Cardiac muscle cell (in vitro differentiated cells and primary cell): ENCODE results near the gene ISCA1. TPM values are rescaled to one million over a fixed set of nuclear protein-coding genes. Genes with fewer than 3 reads are reported as not detected.

Source experiments
- DNase-seq, 2 donors: peaks; one replicate each; pipeline versions ENCODE4 v3.0.0 to v3.0.0-alpha.2; 2010 to 2017; ENCODE audit warnings: low read depth in 1 of 2, low spot score in 1 of 2
- H3K27ac ChIP-seq: fragments of 200-600 bp; sonication (generic); 2 replicates; pipeline ENCODE4 v1.5.1; 2016
- H3K27me3 ChIP-seq: fragments of 200-600 bp; sonication (generic); 2 replicates; pipeline ENCODE4 v1.6.0; 2016; ENCODE audit warnings: control low read depth
- H3K36me3 ChIP-seq: fragments of 200-600 bp; sonication (generic); 2 replicates; pipeline ENCODE4 v1.5.1; 2016; ENCODE audit warnings: control low read depth
- H3K4me1 ChIP-seq: fragments of 200-600 bp; sonication (generic); 2 replicates; pipeline ENCODE4 v1.8.1; 2017; ENCODE audit warnings: low read depth, mild to moderate bottlenecking, mixed run types
- H3K4me3 ChIP-seq: fragments of 200-600 bp; sonication (generic); 2 replicates; pipeline ENCODE4 v1.5.1; 2016; ENCODE audit warnings: mild to moderate bottlenecking
- H3K9me3 ChIP-seq: fragments of 200-600 bp; sonication (generic); 2 replicates; pipeline ENCODE4 v1.5.1; 2017; ENCODE audit warnings: low read depth, mild to moderate bottlenecking, control low read depth
- polyA plus RNA-seq: library from polyadenylated mRNA; unstranded; fragments of >200 nt; fragmentation: Nextera tagmentation; extraction: Ambion mirVana; gene quantifications from 2 replicates; pipeline ENCODE4 v1.2.1, GENCODE V29; 2016
- total RNA-seq: library from RNA; depleted of rRNA; stranded (reverse); fragments of >200 nt; gene quantifications from 2 replicates; pipeline ENCODE4 v1.2.3, GENCODE V29; 2016
- TF ChIP-seq, protein P1 (sequence below): IDR thresholded peaks from 2 replicates; pipeline ENCODE4 v1.5.1; 2012; ENCODE audit warnings: low read depth, mild to moderate bottlenecking, low read length

ISCA1 gene
- total and polyA plus RNA-seq, 2 experiments from 2014 or later = 37.6 to 69.3 TPM

DNA sequence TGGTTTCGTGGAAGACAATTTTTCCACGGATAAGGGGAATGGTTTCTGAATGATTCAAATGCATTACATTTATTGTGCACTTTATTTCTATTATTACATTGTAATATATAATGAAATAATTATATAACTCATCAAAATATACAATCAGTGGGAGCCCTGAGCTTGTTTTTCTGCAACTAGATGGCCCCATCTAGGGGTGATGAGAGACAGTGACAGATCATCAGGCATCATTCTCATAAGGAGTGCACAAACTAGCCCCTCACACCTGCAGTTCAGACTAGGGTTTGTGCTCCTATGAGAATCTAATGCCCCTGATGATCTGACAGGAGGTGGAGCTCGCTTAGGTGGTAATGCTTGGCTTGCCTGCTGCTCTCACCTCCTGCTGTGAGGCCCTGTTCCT lies 6.4 kb downstream of the ISCA1 start:
- TF ChIP-seq, protein P1, sequence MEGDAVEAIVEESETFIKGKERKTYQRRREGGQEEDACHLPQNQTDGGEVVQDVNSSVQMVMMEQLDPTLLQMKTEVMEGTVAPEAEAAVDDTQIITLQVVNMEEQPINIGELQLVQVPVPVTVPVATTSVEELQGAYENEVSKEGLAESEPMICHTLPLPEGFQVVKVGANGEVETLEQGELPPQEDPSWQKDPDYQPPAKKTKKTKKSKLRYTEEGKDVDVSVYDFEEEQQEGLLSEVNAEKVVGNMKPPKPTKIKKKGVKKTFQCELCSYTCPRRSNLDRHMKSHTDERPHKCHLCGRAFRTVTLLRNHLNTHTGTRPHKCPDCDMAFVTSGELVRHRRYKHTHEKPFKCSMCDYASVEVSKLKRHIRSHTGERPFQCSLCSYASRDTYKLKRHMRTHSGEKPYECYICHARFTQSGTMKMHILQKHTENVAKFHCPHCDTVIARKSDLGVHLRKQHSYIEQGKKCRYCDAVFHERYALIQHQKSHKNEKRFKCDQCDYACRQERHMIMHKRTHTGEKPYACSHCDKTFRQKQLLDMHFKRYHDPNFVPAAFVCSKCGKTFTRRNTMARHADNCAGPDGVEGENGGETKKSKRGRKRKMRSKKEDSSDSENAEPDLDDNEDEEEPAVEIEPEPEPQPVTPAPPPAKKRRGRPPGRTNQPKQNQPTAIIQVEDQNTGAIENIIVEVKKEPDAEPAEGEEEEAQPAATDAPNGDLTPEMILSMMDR = peak; percentile 25
- Histone ChIP-seq H3K4me3 (no peak overlapping the region), H3K4me1 (peaks cover 10% of the 10 kb centered on the region), H3K27ac (no peak overlapping the region), H3K27me3 (no peaks in the 10 kb centered on the region), H3K36me3 (peaks cover 25% of the 10 kb centered on the region), H3K9me3 (no peaks in the 10 kb centered on the region)
- DNase-seq = no peak

DNA sequence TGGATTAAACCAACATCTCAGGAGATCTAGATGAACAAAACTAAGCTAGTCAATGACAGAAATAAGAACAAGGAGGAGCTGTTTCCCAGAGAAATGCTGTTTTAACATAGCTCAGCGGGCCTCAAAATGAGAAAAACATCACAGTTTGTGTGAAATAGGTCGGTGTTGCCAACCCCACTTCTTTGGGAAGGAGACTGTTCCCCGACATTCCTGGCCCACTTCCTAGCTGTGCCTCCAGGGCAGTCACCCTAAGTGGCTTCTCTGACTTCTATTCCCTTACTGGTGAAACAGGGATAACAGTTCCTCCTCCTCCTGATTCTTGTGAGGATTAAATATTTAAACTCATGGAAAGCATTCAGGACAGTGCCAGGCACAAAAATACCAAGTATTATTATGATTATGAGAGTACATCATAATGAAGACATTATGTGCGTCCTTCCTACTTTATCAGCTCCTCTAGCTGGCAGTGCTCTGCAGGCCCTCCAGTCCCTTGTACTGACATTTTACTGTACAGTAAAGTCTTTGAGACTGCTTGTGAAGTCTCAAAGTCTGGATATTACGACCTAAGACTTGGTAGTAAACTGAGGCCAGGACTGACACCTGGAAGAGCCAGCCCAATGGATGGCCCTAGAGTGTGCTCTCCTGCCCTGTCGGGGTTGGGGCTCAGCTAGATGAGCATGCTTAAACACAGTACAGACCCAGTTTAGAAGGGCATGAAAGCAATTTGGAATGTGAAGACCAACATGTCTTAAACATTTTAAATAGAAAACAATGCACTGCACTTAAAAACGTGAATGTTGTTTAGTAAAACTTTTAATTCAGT lies 7.3 kb downstream of the ISCA1 start:
- Histone ChIP-seq H3K27ac (no peak overlapping the region), H3K9me3 (no peaks in the 10 kb centered on the region), H3K36me3 (peaks cover 26% of the 10 kb centered on the region), H3K27me3 (no peaks in the 10 kb centered on the region), H3K4me1 (peaks cover 5% of the 10 kb centered on the region), H3K4me3 (no peak overlapping the region)
- DNase-seq = no peak
- TF ChIP-seq, protein P1 = no peak

DNA sequence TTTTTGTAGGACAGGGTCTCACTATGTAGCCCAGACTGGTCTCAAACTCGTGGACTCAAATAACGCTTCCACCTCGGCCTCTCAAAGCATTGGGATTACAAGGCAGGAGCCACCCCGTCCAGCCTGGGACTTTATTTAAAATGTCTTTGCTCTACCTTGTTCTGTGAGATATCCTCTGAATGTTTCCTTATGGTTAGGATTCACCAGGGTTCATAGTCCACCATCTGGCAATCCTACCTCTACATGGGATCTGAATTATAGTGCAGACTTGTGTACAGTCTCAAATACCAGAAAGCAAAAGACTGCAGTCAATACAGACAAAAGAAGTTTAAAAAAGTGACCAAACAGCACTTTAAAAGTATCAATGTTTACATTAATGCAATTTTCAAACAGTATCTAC lies 10.1 kb downstream of the ISCA1 start:
- DNase-seq = no peak

DNA sequence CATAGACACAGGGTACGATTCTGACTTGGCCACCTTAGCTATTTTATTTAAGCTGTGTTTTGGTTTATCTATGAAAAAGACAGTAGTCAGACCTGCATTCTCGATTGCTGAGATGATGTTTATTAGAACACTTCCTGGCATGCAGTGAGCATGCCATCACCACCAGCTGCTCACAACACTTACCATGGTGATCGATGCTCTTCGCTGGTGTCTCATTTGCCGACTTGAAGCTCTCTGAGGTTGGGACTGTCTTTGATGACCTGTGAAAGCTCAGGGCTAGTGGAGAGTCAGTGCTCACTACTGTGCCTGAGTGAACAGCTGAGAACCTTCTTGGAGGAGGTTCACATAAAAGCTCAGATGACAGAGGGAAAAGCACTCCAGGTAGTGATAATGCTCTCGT lies 18.5 kb downstream of the ISCA1 start:
- Histone ChIP-seq H3K4me1 (no peaks in the 10 kb centered on the region), H3K9me3 (no peaks in the 10 kb centered on the region), H3K4me3 (no peak overlapping the region), H3K27ac (no peak overlapping the region), H3K27me3 (no peaks in the 10 kb centered on the region), H3K36me3 (peaks cover 9% of the 10 kb centered on the region)
- TF ChIP-seq, protein P1 = no peak
- no peak for DNase-seq

More for the DNA sequence above, 10.1 kb downstream of the ISCA1 start:
- Histone ChIP-seq H3K27ac (no peak overlapping the region), H3K4me3 (no peak overlapping the region), H3K27me3 (no peaks in the 10 kb centered on the region), H3K4me1 (no peaks in the 10 kb centered on the region), H3K36me3 (peaks cover 26% of the 10 kb centered on the region), H3K9me3 (no peaks in the 10 kb centered on the region)
- TF ChIP-seq, protein P1 = no peak

DNA sequence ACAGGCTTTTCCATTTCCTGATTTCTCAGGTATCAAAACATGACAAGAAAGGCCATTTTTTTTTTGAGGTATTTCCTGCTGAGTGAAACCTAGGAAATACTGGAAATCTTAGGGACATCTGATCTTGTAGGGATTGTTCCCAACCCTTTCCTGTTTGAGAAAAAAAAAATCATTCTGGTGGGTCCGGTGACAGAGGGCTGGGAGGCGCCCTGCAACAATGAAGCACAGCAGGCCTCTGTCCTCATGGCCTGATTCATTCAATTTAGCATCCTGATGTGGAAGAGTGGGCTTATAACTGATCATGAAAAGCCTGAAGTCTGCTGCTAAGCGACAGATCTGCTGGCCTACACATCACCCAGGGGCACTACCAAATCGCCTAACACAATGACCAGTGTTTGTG lies 19.8 kb downstream of the ISCA1 start:
- Histone ChIP-seq H3K27ac (no peak overlapping the region), H3K27me3 (no peaks in the 10 kb centered on the region), H3K36me3 (peaks cover 9% of the 10 kb centered on the region), H3K4me3 (no peak overlapping the region), H3K9me3 (no peaks in the 10 kb centered on the region), H3K4me1 (no peaks in the 10 kb centered on the region)
- TF ChIP-seq, protein P1 = no peak
- no peak for DNase-seq
